Measurements from ENCODE around the gene EEPD1. TPM values are rescaled to one million over a fixed set of nuclear protein-coding genes. Genes with fewer than 3 reads are reported as not detected.

Gene EEPD1
- total RNA-seq, 4 donors from 2014 or later, result 12.4 to 36.2 (median 20.4) TPM

- TF ChIP-seq POLR2AphosphoS5 (IDR thresholded peaks at IDR 0.05) (no peak), POLR2A (IDR thresholded peaks at IDR 0.05) (no peak), EP300 (IDR thresholded peaks at IDR 0.05) (no peak)
- TF ChIP-seq, protein P1, sequence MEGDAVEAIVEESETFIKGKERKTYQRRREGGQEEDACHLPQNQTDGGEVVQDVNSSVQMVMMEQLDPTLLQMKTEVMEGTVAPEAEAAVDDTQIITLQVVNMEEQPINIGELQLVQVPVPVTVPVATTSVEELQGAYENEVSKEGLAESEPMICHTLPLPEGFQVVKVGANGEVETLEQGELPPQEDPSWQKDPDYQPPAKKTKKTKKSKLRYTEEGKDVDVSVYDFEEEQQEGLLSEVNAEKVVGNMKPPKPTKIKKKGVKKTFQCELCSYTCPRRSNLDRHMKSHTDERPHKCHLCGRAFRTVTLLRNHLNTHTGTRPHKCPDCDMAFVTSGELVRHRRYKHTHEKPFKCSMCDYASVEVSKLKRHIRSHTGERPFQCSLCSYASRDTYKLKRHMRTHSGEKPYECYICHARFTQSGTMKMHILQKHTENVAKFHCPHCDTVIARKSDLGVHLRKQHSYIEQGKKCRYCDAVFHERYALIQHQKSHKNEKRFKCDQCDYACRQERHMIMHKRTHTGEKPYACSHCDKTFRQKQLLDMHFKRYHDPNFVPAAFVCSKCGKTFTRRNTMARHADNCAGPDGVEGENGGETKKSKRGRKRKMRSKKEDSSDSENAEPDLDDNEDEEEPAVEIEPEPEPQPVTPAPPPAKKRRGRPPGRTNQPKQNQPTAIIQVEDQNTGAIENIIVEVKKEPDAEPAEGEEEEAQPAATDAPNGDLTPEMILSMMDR (IDR thresholded peaks at IDR 0.05), result no peak
- ATAC-seq, result no peak
- peaks cover 2 to 51% (median 11%) of the 10 kb centered on the region in 3 donors for H3K4me1 ChIP-seq
- no peak overlapping the region for H3K27ac ChIP-seq
- H3K27me3 ChIP-seq, result no peaks in the 10 kb centered on the region
- peaks cover 0 to 32% of the 10 kb centered on the region in 2 donors for H3K36me3 ChIP-seq
- no peak overlapping the region for H3K4me3 ChIP-seq
- no peaks in the 10 kb centered on the region for H3K9me3 ChIP-seq
- 80% methylated on average over 1 to 3 of the region's 5 CpGs for WGBS, 2 donors (ENCODE audit: low coverage in 1 of 2)
Observed at GRCh38 chr7:36295090-36295489, 142.0 kb downstream of the EEPD1 start.

- TF ChIP-seq POLR2AphosphoS5 (IDR thresholded peaks at IDR 0.05), result no peak
- TF ChIP-seq EP300 (IDR thresholded peaks at IDR 0.05), result no peak
- TF ChIP-seq POLR2A (IDR thresholded peaks at IDR 0.05), result no peak
- TF ChIP-seq, protein P1 (IDR thresholded peaks at IDR 0.05), result no peak
- Histone ChIP-seq H3K27me3 (no peaks in the 10 kb centered on the region), H3K4me1 (peaks cover 2 to 51% (median 11%) of the 10 kb centered on the region in 3 donors), H3K9me3 (no peaks in the 10 kb centered on the region), H3K36me3 (peaks cover 0 to 34% of the 10 kb centered on the region in 2 donors), H3K27ac (no peak overlapping the region), H3K4me3 (no peak overlapping the region)
- ATAC-seq, result no peak
- 100% methylated on average over 1 of the region's 1 CpG for WGBS, 2 donors (ENCODE audit: low coverage in 1 of 2)
Observed at GRCh38 chr7:36296284-36296683, 143.2 kb downstream of the EEPD1 start.

DNA sequence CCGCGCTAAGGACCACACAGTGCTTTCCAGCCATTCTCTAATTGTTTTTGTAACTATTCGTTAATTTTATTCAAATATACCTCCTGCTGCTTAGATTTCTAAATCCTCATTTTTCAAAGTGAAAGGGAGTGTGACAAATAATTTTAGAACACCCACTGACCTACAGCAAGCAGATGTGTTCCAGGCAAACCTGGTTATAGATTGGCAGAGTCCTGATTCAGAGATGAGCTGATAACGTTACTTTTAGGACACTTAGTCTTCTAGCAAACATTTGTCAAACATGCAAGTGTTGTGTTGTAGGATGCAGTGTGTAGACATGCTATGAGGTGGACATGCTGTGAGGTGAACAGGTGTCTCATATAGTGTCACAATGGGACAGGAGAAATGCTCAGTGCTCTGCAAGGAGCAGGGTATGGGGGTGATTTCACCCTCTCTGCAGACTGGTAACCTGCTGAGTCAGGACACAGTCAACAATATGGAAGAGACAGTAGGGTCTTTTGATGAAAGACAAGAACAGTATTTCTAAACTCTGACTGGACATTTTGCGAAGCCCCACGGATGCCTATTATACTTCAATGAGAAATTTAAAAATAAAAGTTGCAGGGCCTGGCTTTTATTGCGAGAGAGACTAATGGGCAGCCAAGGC lies 144.4 kb downstream of the EEPD1 start:
- no peaks in the 10 kb centered on the region for H3K9me3 ChIP-seq
- H3K36me3 ChIP-seq, result peaks cover 0 to 34% of the 10 kb centered on the region in 2 donors
- H3K27me3 ChIP-seq, result no peaks in the 10 kb centered on the region
- H3K4me3 ChIP-seq, result no peak overlapping the region
- no peak for ATAC-seq
- TF ChIP-seq POLR2AphosphoS5 (IDR thresholded peaks at IDR 0.05), result no peak
- no peak for TF ChIP-seq POLR2A (IDR thresholded peaks at IDR 0.05)
- TF ChIP-seq, protein P1 (IDR thresholded peaks at IDR 0.05), result no peak
- no peak for TF ChIP-seq EP300 (IDR thresholded peaks at IDR 0.05)
- WGBS, 2 donors (ENCODE audit: low coverage in 1 of 2), result 83 to 92% methylated on average over 1 to 7 of the region's 7 CpGs
- no peak overlapping the region for H3K27ac ChIP-seq
- peaks cover 2 to 52% (median 4%) of the 10 kb centered on the region in 3 donors for H3K4me1 ChIP-seq

DNA sequence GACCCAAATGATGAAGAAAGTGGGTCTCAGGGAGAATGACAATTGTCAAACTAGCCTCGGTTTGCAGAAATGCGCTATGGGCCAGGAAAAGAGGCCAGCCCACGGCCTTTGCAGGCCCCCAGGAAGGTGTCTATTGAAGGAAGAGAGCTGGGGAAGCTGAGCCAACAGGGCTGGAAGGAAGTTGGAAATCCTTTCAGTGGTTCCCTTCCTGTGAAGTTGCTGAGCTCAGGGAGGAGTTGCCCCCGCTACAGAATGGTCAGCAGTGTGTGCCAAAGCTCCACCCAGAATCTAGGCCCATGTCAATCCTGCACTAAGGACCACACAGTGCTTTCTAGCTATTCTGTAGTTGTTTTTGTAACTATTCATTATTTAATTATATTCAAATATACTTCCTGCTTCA lies 145.1 kb downstream of the EEPD1 start:
- peaks cover 0 to 52% (median 8%) of the 10 kb centered on the region in 3 donors for H3K4me1 ChIP-seq
- no peak for TF ChIP-seq POLR2AphosphoS5 (IDR thresholded peaks at IDR 0.05)
- TF ChIP-seq, protein P1 (IDR thresholded peaks at IDR 0.05), result no peak
- no peak for TF ChIP-seq POLR2A (IDR thresholded peaks at IDR 0.05)
- TF ChIP-seq EP300 (IDR thresholded peaks at IDR 0.05), result no peak
- WGBS, 2 donors (ENCODE audit: low coverage in 1 of 2), result 68 to 90% methylated on average over 2 to 4 of the region's 4 CpGs

DNA sequence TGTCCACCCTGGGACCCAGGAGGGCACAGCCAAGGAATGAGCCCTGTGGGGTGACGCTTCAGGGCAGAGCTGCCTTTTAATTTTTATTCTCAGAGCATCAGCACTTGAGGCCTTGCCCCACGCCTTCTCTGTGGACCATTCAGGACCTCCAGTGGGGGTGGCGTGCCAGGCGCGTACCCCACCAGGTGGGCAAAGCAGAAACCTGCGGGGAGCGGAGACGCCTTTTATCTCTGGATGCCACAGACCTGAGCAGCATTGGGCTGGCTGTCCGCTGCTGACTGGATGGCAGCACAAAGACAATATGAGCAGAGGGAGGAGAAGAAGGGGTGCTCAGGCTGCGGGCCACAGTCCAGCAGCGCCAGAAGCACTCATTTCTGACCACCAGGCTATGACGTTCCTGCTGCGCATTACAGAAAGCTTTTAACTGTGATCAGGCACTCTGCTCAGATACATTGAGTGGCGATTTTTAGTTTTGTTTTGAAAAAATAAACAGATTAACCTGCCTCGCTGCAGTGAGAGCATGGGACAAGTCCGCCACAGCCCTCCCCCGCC lies 146.2 kb downstream of the EEPD1 start:
- peaks cover 0 to 34% of the 10 kb centered on the region in 2 donors for H3K36me3 ChIP-seq
- no peak overlapping the region for H3K4me3 ChIP-seq
- H3K4me1 ChIP-seq, result peaks cover 5 to 62% (median 20%) of the 10 kb centered on the region in 3 donors
- no peak overlapping the region for H3K27ac ChIP-seq
- WGBS, 2 donors (ENCODE audit: low coverage in 1 of 2), result 76 to 81% methylated on average over 5 to 6 of the region's 17 CpGs
- no peak for TF ChIP-seq POLR2AphosphoS5 (IDR thresholded peaks at IDR 0.05)
- no peak for TF ChIP-seq EP300 (IDR thresholded peaks at IDR 0.05)
- TF ChIP-seq, protein P1 (IDR thresholded peaks at IDR 0.05), result no peak
- no peak for TF ChIP-seq POLR2A (IDR thresholded peaks at IDR 0.05)
- no peaks in the 10 kb centered on the region for H3K27me3 ChIP-seq
- H3K9me3 ChIP-seq, result no peaks in the 10 kb centered on the region
- ATAC-seq, result no peak

More for the DNA sequence above, 145.1 kb downstream of the EEPD1 start:
- Histone ChIP-seq H3K9me3 (no peaks in the 10 kb centered on the region), H3K4me3 (no peak overlapping the region), H3K27me3 (no peaks in the 10 kb centered on the region), H3K27ac (no peak overlapping the region), H3K36me3 (peaks cover 0 to 34% of the 10 kb centered on the region in 2 donors)
- no peak for ATAC-seq
